ENCODE results near the gene CDH23. TPM values are rescaled to one million over a fixed set of nuclear protein-coding genes. Genes with fewer than 3 reads are reported as not detected.
A peak's percentile ranks its signal among the peaks of the same experiment; 100 is the strongest.

The CDH23 gene
- total RNA-seq, 2 experiments from 2014 or later, result 0.16 to 0.61 TPM

DNA sequence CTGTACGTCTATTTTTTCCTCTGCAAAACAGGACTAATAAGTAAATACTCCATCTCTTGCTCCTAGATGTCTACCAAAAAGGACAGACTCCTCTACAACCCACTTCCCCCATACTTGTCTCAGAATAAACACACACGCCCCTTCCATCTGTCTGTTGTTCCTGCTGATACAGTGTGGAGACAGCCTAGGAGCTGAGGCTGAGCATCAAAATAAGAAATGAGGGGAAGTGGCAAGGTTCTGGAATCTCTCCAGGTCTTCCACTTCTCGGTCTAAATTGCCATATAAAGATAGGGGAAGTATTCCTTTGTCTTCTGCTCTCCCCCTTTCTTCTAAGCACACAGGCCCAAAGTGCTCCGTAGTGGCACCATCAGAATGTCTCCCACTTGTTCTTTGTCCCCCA is 407.4 kb downstream of the CDH23 start:
- Mint-ChIP-seq H3K36me3 (no peaks in the 10 kb centered on the region), H3K9me3 (ENCODE audit: low read depth) (no peaks in the 10 kb centered on the region), H3K4me1 (no peaks in the 10 kb centered on the region), H3K4me3 (no peak overlapping the region), H3K27ac (no peak overlapping the region), H3K27me3 (peaks cover 7% of the 10 kb centered on the region)
- DNase-seq (no peak), ATAC-seq (no peak)
- CTCF ChIA-PET, result no interaction called here

DNA sequence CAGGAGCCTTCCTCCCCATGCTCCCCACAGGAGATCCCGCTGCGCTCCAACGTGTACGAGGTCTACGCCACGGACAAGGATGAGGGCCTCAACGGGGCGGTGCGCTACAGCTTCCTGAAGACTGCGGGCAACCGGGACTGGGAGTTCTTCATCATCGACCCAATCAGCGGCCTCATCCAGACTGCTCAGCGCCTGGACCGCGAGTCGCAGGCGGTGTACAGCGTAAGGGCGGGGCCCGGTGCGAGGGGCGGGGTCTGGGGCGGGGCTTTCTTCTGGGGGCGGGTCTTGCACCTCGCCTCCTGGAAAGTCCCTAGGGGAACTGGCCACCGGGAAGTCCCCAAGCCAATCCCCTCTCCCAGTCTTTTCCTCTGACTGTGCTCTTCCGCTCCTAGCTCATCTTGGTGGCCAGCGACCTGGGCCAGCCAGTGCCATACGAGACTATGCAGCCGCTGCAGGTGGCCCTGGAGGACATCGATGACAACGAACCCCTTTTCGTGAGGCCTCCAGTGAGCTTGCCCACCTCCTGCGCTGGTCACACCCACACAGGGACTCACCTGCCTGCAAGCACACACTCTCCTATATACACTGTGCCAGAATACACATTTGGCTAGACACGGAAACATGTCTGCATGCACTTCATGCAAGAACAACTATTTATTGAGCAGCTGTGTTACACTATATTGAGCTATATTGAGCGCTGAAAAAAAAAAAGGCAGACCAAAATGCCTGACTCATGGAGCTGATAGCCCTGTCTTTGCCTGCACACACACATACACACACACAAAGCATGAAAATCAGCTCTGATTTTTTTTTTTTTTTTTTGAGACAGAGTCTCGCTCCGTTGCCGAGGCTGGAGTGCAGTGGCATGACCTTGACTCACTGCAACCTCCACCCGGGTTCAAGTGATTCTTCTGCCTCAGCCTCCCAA is 409.3 kb downstream of the CDH23 start:
- no peak overlapping the region for H3K4me3 Mint-ChIP-seq
- CTCF ChIA-PET, result interaction anchor here (1.2 kb wide), 1 partner anchor 32 kb away, joined by 3 read pairs; the partner anchor contains the start of gene VSIR
- no peaks in the 10 kb centered on the region for H3K9me3 Mint-ChIP-seq (ENCODE audit: low read depth)
- H3K4me1 Mint-ChIP-seq, result peaks cover 3% of the 10 kb centered on the region
- no peak overlapping the region for H3K27ac Mint-ChIP-seq
- no peaks in the 10 kb centered on the region for H3K36me3 Mint-ChIP-seq
- no peak for ATAC-seq
- no peak for DNase-seq
- H3K27me3 Mint-ChIP-seq, result peaks cover 7% of the 10 kb centered on the region

DNA sequence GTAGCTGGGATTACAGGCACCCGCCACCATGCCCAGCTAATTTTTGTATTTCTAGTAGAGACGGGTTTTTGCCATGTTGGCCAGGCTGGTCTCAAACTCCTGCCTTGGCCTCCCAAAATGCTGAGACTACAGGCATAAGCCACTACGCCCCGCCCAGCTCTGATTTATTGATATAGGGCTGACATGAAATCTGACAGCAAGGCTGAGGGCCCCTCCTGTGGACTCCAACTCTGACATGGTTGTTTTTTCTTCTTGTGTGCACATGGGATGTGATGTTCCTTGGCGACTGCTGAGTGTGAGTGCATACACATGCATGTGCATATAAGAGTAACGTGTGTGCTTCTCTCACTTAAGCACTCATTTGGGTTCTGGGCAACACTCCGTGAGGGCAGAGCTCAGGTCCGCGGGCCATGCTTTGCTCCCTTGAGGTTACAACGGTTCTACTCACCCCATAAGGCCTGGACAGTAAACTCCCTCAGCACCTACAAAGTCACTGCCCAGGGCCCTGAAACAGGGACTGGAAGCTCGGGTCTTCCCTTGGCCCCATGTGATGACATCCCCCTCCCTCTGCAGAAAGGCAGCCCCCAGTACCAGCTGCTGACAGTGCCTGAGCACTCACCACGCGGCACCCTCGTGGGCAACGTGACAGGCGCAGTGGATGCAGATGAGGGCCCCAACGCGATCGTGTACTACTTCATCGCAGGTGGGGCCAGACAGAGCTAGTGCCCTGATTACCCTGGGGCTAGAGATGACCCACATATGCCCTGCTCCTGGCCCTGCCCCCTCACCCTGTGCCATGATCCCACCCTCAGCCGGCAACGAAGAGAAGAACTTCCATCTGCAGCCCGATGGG is 410.2 kb downstream of the CDH23 start:
- peaks cover 7% of the 10 kb centered on the region for H3K27me3 Mint-ChIP-seq
- CTCF ChIA-PET, result no interaction called here
- no peak overlapping the region for H3K27ac Mint-ChIP-seq
- no peak overlapping the region for H3K4me3 Mint-ChIP-seq
- H3K36me3 Mint-ChIP-seq, result no peaks in the 10 kb centered on the region
- DNase-seq (no peak), ATAC-seq (no peak)
- H3K9me3 Mint-ChIP-seq (ENCODE audit: low read depth), result no peaks in the 10 kb centered on the region
- H3K4me1 Mint-ChIP-seq, result peaks cover 3% of the 10 kb centered on the region

DNA sequence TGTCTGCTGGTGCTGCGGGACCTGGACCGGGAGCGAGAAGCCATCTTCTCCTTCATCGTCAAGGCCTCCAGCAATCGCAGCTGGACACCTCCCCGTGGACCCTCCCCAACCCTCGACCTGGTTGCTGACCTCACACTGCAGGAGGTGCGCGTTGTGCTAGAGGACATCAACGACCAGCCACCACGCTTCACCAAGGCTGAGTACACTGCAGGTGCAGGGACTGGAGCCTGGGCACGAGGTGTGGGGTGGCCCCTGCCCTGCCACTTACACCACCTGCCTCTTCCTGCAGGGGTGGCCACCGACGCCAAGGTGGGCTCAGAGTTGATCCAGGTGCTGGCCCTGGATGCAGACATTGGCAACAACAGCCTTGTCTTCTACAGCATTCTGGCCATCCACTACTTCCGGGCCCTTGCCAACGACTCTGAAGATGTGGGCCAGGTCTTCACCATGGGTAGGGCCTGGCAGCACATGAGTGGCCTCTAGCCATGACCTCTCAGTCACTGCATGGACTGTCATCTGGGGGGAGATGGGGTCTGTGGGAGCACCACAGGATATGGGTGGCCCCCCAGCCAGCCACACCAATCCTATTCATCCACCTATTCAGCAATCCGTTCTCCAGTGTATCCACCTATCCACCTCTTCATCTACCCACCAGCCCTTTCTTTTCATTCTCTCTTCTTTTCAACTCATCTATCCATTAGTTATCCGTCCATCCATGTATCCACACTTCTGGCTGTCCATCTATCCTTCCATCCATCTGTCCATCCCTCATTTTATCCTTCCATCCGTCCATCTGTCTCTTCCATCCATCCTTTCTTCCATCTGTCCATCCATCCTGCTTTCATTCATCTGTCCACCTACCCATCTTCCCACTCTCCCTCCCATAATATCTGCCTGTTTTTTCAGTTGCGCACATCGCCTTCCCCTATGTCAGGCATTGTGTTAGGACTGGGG is 411.1 kb downstream of the CDH23 start:
- no peak overlapping the region for H3K4me3 Mint-ChIP-seq
- H3K36me3 Mint-ChIP-seq, result no peaks in the 10 kb centered on the region
- H3K27me3 Mint-ChIP-seq, result peaks cover 7% of the 10 kb centered on the region
- no peaks in the 10 kb centered on the region for H3K9me3 Mint-ChIP-seq (ENCODE audit: low read depth)
- no peak overlapping the region for H3K27ac Mint-ChIP-seq
- H3K4me1 Mint-ChIP-seq, result peaks cover 5% of the 10 kb centered on the region
- no peak for ATAC-seq
- DNase-seq, result no peak
- CTCF ChIA-PET, result no interaction called here

DNA sequence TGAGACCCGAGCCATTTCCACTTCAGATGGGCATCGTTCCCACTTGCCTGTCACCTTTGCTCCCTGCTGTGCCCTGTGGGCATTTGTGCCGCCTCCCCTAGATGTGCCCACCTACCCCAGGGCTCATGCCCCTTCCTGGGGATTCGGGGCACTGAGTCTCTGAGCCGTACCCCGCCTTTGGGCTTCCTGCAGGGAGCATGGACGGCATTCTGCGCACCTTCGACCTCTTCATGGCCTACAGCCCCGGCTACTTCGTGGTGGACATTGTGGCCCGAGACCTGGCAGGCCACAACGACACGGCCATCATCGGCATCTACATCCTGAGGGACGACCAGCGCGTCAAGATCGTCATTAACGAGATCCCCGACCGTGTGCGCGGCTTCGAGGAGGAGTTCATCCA is 412.9 kb downstream of the CDH23 start:
- H3K4me1 Mint-ChIP-seq, result peaks cover 5% of the 10 kb centered on the region
- no peaks in the 10 kb centered on the region for H3K9me3 Mint-ChIP-seq (ENCODE audit: low read depth)
- no peaks in the 10 kb centered on the region for H3K36me3 Mint-ChIP-seq
- no peak for DNase-seq
- no peak overlapping the region for H3K27ac Mint-ChIP-seq
- peaks cover 7% of the 10 kb centered on the region for H3K27me3 Mint-ChIP-seq
- CTCF ChIA-PET, result interaction anchor here (0.9 kb wide), 1 partner anchor 112 kb away, joined by 3 read pairs; no protein-coding TSS in a partner anchor
- no peak for ATAC-seq
- no peak overlapping the region for H3K4me3 Mint-ChIP-seq

DNA sequence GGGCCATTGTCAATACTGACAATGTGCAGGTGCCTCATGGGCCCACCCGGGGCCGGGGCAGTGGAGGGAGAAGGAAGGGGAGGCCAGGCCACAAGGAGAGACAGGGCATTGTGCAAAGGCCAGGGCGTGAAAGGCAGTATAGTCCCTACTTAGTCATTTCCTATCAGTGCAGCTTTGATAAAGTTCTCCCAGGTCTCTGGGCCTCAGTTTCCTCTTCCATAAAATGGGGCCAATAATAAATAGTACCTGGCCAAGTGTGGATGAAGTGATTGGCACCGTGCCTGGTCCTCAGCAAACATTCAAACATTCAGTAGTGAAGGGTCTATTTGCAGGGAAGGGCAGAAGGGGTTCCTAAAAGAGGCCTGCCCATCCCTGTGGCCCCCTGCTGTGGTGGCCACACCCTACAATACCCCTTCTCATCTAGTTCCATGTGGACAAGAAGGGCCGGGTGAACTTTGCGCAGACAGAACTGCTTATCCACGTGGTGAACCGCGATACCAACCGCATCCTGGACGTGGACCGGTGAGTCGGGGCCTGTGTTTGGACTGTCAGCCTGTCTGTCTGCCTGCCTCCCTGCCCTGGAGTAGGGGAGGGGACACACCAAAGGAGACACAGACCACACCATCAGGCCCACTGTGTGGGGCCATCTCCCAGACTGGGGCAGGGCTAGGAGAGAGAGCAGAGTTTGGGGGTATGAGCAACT is 413.5 kb downstream of the CDH23 start:
- Mint-ChIP-seq H3K4me3 (no peak overlapping the region), H3K36me3 (no peaks in the 10 kb centered on the region), H3K9me3 (ENCODE audit: low read depth) (no peaks in the 10 kb centered on the region), H3K27me3 (peaks cover 3% of the 10 kb centered on the region), H3K4me1 (peaks cover 5% of the 10 kb centered on the region), H3K27ac (no peak overlapping the region)
- no peak for DNase-seq
- no peak for ATAC-seq
- CTCF ChIA-PET, result interaction anchor here (4.8 to 5.7 kb wide), 2 partner anchors 37 to 103 kb away, joined by 26 to 47 read pairs; partner anchors contain the start of gene VSIR

DNA sequence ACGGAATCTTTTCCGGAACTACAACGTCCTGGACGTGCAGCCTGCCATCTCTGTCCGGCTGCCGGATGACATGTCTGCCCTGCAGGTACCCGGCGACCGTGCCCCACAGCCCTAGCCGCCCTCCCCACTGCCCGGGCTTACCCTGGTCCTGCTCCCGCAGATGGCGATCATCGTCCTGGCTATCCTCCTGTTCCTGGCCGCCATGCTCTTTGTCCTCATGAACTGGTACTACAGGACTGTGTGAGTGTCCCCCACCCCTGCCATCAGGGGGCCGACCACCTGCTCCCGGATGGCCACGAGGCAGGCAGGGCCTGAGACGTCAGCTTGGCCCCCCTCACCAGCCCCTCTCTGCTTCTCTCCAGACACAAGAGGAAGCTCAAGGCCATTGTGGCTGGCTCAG is 414.6 kb downstream of the CDH23 start:
- no peak overlapping the region for H3K4me3 Mint-ChIP-seq
- H3K27me3 Mint-ChIP-seq, result no peaks in the 10 kb centered on the region
- no peak overlapping the region for H3K27ac Mint-ChIP-seq
- no peak for DNase-seq
- H3K9me3 Mint-ChIP-seq (ENCODE audit: low read depth), result no peaks in the 10 kb centered on the region
- ATAC-seq, result no peak
- no peaks in the 10 kb centered on the region for H3K36me3 Mint-ChIP-seq
- peaks cover 5% of the 10 kb centered on the region for H3K4me1 Mint-ChIP-seq
- CTCF ChIA-PET, result interaction anchor here (0.6 to 5.7 kb wide), 34 partner anchors 10 to 496 kb away, joined by 3 to 47 read pairs (median 5); partner anchors contain the start of genes PSAP, SLC29A3 and VSIR

DNA sequence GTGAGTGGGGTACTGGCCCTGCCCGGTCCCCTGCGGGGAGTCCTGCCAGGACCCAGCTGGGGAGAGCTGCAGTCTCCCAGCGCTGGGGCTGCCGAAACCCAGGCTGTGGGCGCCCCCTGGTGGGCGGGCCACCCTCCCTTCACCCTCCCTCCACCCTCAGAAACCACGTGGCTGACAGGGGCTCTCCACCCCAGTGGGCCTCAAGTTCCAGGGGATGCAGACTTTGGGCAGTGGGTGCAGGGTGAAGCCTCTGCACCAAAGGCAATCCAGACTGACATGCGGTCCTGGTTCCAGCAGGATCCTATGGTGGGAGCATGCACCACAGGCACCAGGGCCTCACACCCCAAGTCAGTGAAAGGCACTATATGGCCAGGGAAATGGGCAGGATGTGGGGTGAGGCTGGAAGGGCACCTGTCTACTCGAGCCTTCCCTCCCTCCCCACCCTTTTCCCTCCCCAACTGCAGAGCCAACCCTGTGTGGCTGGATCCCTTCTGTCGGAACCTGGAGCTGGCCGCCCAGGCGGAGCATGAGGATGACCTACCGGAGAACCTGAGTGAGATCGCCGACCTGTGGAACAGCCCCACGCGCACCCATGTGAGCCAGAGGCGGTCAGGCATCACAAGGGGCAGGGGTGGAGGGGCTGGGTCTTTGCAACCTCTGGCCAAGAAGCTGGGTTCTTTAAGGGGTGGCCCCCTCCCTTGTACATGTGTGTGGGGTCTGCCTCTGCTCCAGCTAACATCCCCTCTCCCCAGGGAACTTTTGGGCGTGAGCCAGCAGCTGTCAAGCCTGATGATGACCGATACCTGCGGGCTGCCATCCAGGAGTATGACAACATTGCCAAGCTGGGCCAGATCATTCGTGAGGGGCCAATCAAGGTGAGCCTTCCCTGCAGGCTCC is 415.5 kb downstream of the CDH23 start:
- Mint-ChIP-seq H3K9me3 (ENCODE audit: low read depth) (no peaks in the 10 kb centered on the region), H3K4me1 (peaks cover 5% of the 10 kb centered on the region), H3K27me3 (no peaks in the 10 kb centered on the region), H3K27ac (no peak overlapping the region), H3K4me3 (no peak overlapping the region), H3K36me3 (no peaks in the 10 kb centered on the region)
- peak; percentile 82 for DNase-seq
- peak; percentile 96 for ATAC-seq
- CTCF ChIA-PET, result interaction anchor here (0.6 to 5.7 kb wide), 37 partner anchors 10 to 497 kb away, joined by 3 to 47 read pairs (median 5); partner anchors contain the start of genes PSAP, SLC29A3 and VSIR

DNA sequence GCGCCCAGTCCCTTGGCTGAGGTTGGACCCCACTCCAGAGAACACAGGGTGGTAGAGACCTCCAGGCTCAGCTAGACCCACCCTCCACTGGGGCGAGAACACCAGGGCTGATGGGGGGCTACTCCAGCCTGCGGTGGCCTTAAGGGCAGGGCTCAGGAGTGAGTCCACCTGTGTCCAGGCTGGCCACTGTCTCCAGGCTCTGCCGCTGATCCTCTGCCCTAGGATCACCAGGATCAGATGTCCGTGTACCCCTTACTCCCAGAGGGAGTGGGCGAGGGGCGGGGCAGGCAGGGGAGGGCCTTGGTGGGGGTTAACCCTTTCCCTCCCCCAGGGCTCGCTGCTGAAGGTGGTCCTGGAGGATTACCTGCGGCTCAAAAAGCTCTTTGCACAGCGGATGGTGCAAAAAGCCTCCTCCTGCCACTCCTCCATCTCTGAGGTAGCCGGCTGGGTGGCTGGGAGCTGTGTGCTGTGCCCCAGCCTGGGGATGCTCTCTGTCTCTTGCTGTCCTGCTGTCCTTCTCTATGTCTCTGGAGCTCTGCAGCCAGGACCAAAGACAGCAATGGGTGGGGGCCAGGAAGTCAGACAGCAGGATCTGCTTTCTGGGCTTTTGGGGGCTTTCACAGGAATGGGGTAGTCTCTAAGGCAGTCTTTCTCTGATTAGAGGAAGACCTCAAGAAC is 416.3 kb downstream of the CDH23 start:
- H3K9me3 Mint-ChIP-seq (ENCODE audit: low read depth), result no peaks in the 10 kb centered on the region
- CTCF ChIA-PET, result interaction anchor here (0.9 to 5.7 kb wide), 21 partner anchors 9 to 494 kb away, joined by 3 to 47 read pairs (median 6); partner anchors contain the start of genes PSAP, SLC29A3 and VSIR
- DNase-seq, result no peak
- no peaks in the 10 kb centered on the region for H3K36me3 Mint-ChIP-seq
- H3K4me3 Mint-ChIP-seq, result no peak overlapping the region
- no peaks in the 10 kb centered on the region for H3K27me3 Mint-ChIP-seq
- H3K27ac Mint-ChIP-seq, result no peak overlapping the region
- ATAC-seq, result no peak
- peaks cover 5% of the 10 kb centered on the region for H3K4me1 Mint-ChIP-seq

DNA sequence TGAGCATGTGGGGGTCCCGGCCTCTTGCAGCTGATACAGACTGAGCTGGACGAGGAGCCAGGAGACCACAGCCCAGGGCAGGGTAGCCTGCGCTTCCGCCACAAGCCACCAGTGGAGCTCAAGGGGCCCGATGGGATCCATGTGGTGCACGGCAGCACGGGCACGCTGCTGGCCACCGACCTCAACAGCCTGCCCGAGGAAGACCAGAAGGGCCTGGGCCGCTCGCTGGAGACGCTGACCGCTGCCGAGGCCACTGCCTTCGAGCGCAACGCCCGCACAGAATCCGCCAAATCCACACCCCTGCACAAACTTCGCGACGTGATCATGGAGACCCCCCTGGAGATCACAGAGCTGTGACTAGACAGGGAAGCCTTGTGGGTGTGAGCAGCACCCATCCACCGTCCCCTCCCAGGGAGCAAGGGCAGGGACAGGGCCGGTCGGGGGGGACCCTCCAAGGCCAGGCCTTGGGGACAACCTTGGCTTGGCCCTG is 418.2 kb downstream of the CDH23 start:
- CTCF ChIA-PET, result interaction anchor here (1.1 to 5.7 kb wide), 4 partner anchors 42 to 108 kb away, joined by 3 to 47 read pairs (median 15); partner anchors contain the start of gene VSIR
- no peaks in the 10 kb centered on the region for H3K27me3 Mint-ChIP-seq
- peaks cover 8% of the 10 kb centered on the region for H3K36me3 Mint-ChIP-seq
- no peaks in the 10 kb centered on the region for H3K9me3 Mint-ChIP-seq (ENCODE audit: low read depth)
- ATAC-seq (no peak), DNase-seq (no peak)
- no peak overlapping the region for H3K27ac Mint-ChIP-seq
- H3K4me1 Mint-ChIP-seq, result peaks cover 5% of the 10 kb centered on the region
- H3K4me3 Mint-ChIP-seq, result no peak overlapping the region
